Activated CD4-positive, alpha-beta T cell treated with anti-CD3 and anti-CD28 coated beads, Interleukin-2, amount 50 U/mL, for 4 hours (primary cell): Measurements from ENCODE around the gene GATAD2B.

Experiments used
- DNase-seq, 2 experiments: peaks; one replicate each; pipeline ENCODE4 v3.0.0-alpha.2; 2020

GATAD2B gene

GRCh38 chr1:153951183-153951582, 28.4 kb upstream of the GATAD2B start:
- DNase-seq: no peak

DNA sequence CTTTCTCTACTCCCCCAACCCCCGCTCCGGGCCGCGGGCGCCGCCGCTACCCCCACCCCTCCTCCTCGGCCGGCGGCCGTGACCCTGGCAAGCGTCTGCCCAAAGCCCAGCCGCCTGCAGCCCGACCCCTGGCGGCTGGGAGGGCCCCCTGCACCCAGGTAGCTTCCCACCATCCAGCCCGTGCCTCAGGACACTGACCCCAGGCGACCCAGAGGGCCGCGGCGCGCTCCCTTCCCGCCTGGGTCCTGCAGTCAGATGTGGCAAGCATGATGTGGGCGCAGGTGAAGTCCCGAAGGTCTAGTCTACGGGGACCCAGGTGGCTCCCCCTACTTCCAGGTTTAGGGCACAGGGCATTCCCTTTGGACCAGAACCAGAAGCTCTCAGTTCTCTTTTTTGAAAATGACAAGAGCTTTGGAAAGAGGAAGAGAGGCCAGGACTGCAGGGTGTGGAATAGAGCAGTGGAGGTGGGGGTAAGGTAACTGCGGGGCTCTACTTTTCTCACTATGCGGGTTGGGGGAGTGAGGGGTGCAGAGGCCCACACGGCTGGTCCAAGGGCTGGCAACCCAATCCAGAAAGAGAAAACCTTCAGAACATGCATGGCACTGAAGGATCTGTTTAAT, 24.0 kb upstream of the GATAD2B start, which contains the start of gene DENND4B:
TSS of gene DENND4B (minus strand) at position 97 of the 620 bp plus-strand sequence. CDS start 2,344 bp downstream, outside the sequence.
- peak; percentile 63 to 71 for DNase-seq

- DNase-seq: peak; percentile 46 to 47
Measured at GRCh38 chr1:153945795-153946621, 23.2 kb upstream of the GATAD2B start.

- peak; percentile 67 to 68 for DNase-seq
Measured at GRCh38 chr1:153945131-153945794, 22.5 kb upstream of the GATAD2B start.

DNA sequence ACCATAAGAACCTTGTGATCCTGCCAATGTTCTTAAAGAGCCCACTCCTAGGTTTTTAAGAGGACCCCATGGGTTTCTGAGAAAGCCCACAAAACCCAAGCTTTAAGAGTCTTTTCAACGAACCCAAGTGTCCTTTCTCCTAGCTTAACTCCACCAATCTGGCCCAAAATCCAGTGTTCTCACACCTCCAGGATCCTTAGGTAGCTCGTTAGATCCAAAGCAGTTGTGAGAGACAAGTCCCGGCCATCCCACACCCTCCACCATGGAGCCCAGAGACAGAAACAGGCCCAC, 22.0 kb upstream of the GATAD2B start:
- DNase-seq: no peak

GRCh38 chr1:153944005-153944826, 21.4 kb upstream of the GATAD2B start:
- DNase-seq: no peak

- no peak for DNase-seq
Measured at GRCh38 chr1:153942766-153943549, 20.2 kb upstream of the GATAD2B start.

DNA sequence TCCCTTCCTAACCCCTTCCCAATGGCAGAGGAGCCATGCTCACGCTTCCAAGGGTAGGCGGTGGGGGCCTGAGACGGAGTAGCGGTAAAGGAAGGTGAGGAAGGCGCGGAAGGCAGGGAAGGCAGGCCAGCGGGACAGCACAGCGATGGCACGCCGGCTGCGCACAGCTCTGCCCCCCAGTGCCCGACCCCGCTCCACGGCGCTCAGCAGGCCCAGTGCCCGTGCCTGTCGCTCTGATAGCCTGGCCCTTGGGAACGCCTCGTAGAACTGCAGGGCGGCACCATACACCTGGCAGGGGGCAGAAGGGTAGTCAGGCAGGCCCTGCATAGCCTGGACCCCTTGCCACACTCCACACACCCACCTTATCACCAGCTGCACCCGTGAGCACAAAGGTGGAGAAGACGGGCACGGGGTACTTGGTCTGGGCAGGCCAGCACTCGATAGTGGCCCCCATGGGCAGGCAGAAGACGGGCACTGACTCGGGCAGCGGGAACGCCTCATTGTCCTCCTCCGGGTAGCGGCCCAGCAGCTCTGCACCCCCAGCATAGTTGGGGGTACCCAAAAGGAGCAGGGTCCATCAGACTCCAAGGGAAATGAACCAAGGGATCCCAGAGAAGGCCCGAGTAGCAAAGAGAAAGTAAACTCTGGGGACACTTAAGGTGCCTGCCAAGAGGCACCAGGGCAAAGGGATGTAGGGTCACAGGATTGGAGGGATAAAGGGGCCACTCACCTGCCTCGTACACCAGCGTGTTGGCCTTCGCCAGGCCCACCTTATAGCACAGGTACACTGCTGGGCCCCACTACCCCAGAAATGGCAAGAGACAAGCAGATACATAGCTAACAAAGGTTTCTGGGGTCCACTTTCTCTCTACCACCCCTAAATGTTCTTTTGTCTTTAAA, 19.3 kb upstream of the GATAD2B start:
- no peak for DNase-seq

- no peak for DNase-seq
Measured at GRCh38 chr1:153940756-153941155, 18.0 kb upstream of the GATAD2B start.

GRCh38 chr1:153939476-153939875, 16.7 kb upstream of the GATAD2B start:
- no peak for DNase-seq

DNA sequence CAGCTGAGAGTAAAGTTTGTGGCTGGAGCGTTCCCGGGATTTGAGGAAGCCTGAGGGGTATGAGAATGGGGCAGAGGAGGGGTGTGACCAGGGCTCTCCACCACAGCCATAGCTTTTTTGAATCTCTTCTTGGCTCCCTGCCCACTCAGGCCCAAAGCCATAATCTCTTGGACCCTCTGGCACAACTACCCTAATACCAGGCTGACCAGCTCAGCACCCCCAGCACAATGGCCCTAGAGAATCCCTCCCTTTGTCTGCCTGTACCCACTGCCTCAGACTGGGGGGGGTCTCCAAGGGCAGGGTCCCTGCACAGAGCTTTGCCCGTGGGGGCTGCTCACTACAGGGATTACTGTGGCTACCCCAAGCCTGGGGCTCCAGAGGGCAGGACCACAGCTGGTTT, 16.2 kb upstream of the GATAD2B start:
- DNase-seq: no peak

GRCh38 chr1:153937331-153937730, 14.6 kb upstream of the GATAD2B start:
- DNase-seq: no peak

GRCh38 chr1:153936011-153936802, 13.4 kb upstream of the GATAD2B start:
- no peak for DNase-seq

GRCh38 chr1:153934746-153935145, 12.0 kb upstream of the GATAD2B start:
- no peak for DNase-seq

DNA sequence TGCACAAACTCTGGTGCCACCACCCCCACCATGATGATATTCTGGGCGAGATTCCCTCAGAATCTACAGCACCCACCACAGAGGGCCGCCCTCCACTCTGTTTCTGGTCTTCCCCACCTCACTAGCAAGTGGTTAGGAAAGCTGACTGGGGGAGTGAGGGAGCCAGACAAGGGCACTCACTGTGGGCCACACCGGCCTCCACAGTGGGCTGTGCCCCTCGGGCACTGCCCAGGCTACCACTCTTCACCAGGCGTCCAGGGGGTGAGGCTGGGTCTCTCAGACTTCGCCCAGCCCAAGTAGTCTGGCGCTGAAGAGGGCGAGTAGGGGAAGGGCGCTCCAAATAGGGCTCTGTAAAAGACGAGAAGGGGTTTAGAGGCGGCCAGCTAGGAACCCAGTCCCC, 11.2 kb upstream of the GATAD2B start:
- no peak for DNase-seq

GRCh38 chr1:153933430-153933829, 10.7 kb upstream of the GATAD2B start:
- DNase-seq: no peak

DNA sequence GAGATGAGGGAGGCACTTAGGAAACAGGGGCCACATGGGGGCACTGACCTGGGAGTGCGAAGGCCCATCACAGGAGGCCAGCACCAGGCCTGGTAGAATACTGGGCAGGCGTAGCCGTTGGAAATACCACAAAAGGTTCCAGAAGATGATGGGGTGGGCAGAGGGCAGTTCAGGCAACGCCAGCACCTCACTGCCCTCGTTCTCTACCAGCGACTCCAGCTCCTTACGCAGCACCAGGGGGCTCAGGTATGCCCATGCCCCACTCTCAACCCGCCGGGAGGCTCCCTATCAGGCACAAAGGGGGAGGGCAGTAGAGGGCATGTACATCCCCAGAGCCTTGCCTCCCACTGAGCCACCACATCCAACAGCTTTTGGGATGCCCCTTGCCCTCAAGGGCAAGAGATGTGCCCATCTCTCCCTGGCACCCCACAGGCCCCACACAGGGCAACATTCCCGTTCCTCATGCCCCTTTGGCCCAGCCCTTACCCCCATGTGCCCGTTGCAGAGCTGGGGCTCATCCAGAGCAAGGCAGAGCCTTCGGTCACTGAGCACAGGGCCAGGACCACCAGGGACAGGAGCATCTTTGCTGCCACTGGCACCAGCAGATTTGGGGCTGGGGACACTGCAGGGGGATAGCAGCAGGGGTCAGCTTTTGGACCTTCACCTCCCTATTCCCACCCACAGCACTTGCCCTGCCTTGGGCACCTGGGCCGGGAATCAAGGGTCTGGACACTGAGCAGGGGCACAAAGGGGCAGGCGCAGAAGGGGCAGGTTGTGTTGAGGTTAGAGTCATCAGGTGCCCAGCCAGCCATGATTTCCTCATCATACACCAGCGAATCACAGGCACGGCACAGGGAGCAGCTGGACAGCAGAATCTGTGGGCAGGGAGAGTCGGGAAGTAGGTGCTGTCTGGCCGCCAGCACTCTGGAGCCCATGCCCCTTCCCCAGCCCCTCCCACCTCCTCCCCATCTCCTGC, 9.7 kb upstream of the GATAD2B start:
- DNase-seq: no peak

- DNase-seq: no peak
Measured at GRCh38 chr1:153929981-153930948, 7.5 kb upstream of the GATAD2B start.
